Measurements from ENCODE around the gene LANCL1.

The LANCL1 gene

DNA sequence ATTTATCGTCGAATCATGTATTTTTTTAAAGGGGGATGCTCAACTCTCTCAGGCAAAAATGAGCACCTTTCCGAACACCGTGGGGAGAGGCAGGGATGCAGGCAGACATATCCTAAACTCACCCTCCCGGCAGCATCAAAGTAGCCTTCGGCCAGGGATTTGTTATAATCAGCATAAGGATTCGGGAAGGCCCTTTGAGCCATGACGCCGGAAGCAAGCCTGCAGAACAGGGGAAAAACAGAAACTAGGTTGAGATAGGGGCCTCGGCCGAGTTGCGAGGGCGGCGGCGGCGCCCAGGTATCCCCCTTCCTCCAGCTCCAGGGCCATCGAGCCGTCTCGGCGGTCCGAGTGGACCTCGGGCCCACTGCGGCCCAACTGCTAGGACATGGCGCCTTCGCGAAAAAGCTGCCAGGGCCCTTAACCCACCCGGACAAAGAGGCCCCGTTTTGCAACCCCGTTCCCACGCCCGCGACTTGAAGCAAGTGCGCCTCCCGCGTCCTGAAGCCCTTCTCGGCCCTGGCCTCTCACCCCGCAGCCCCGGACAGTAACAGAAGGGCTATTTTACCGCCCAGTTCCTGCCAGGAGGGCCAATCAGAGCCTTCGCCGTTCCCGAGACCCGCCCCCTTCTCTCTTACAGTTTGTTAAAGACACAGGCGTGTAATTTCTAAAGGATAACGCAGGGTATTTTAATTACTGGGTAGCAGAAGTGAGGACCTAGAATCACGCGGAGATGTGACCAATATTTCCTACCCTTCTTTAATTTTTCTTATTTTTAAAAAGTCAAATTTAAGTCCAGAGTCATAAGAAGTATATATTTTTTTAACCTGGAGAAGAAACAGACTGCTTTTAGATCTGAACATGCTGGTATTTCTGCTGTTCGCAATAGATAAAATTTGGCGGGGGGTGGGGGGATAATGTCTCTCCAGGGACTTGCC is at the start of gene LANCL1:
Gene LANCL1, minus strand, starts transcription at position 566 of the 935 bp plus-strand sequence. Its CDS starts 363 bp downstream, at position 203.
- in situ Hi-C loops (cut with HindIII; ENCODE audit: low sequenced_read_pairs) = no loop called here

DNA sequence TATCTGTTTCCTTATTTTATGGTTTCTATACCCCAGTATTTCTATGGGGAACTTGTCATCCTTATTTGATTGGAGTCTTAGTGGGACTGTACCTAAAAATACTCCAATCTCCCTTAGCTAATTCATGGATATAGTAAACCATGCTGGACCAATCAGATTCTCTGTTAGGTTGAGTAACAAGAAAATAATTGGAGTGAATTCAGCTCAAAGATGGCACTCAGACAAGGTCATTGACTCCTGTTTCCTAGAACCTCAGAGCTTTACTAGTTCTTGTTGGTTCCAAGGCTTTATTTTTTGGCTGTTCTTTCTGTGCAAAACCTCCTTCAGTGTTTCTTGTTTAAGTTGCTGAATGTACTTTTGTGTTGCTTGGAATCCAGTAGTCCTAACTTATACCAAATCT is 48.0 kb upstream of the LANCL1 start:
- in situ Hi-C loops (cut with HindIII; ENCODE audit: low sequenced_read_pairs) = no loop called here

DNA sequence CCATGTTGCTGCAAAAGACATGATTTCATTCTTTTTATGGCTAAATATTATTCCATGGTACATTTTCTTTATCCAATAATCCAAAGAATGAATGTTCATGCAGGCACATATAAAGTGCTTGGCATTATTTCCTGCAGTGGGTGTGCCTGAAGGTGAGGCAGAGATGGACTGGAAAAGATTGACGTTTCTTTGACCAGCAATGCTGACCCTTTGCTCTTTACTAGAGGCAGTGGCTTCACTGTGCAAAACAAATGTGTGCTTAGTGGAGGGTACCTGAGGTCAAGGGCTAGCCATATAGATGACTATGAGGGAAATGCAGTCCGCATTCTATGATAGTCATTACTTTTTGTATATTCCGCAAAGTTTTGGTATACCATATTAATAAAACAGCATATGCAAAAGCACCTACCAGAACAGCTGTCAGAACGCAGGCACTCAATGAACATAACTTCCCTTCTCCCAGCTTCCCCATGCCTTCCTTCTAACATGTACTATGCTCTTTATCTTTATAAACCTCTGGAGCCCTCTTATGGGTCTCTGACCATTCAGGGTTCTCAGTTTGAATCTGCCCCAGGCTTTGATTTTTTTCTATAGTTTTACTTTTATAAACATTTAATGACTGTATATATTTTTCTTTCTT is 47.2 kb upstream of the LANCL1 start:
- in situ Hi-C loops (cut with HindIII; ENCODE audit: low sequenced_read_pairs) = no loop called here

DNA sequence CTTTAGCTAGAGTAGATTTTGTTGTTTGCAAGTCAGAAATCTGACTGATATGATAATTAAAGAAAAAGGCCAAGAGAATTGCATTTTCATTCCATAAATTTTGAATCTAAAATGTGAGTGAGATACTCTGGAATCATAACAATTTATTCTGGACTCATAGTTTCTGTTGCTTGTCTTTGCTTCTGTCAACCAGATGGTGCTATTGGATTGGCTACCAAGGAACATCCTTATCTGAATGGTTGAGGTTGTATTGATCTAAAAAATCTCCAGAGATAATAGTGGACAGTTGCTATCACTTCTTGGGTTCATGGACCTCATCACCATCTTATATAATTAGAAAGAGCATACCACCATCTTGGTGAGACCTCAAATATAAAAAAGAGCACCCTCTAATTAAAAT is 45.8 kb upstream of the LANCL1 start:
- in situ Hi-C loops (cut with HindIII; ENCODE audit: low sequenced_read_pairs) = no loop called here

GRCh38 chr2:210519594-210519993 is 43.0 kb upstream of the LANCL1 start:
- in situ Hi-C loops (cut with HindIII; ENCODE audit: low sequenced_read_pairs) = no loop called here

DNA sequence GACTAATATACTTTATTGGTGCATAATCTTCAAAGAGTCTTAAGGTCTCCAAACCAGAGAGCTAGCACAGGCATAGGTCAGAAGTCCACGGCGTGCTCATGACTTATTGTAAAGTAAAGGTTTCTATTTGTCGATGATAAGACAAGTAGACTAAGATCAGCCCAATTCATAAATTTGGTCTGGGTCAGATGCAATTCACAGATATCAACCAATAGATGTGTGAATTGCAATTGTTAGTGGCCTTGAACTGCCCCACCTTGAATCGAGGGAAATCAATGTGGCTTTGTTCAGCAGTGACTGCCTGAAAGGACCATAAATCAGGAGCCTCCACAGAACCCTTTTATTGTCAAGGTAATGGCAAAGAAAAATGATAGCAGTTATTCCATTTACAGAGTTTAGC is 40.7 kb upstream of the LANCL1 start:
- in situ Hi-C loops (cut with HindIII; ENCODE audit: low sequenced_read_pairs) = no loop called here

GRCh38 chr2:210515911-210516310 is 39.4 kb upstream of the LANCL1 start:
- in situ Hi-C loops (cut with HindIII; ENCODE audit: low sequenced_read_pairs) = no loop called here

GRCh38 chr2:210503725-210504191 is 27.2 kb upstream of the LANCL1 start:
- in situ Hi-C loops (cut with HindIII; ENCODE audit: low sequenced_read_pairs) = no loop called here

- in situ Hi-C loops (cut with HindIII; ENCODE audit: low sequenced_read_pairs) = no loop called here
These were observed 26.6 kb upstream of the LANCL1 start for GRCh38 chr2:210503001-210503623.

DNA sequence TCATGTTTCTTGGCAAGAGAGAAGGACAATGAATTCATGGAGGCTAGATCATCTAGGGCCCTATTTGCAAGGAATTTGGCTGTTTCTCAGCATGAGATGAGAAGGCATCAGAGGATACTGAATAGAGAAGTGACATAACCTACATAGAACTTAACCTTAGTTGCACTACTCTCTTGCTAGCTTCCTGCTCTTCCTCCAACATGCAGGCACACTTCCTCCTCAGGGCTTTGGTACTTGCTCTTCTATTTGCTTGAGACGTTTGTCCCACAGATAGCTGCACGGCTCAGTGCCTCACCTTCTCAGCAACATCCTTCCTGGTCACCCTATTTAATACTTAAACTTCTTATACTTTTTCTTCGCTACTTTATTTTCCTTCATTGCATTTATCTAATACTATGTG is 20.0 kb upstream of the LANCL1 start:
- in situ Hi-C loops (cut with HindIII; ENCODE audit: low sequenced_read_pairs) = no loop called here

DNA sequence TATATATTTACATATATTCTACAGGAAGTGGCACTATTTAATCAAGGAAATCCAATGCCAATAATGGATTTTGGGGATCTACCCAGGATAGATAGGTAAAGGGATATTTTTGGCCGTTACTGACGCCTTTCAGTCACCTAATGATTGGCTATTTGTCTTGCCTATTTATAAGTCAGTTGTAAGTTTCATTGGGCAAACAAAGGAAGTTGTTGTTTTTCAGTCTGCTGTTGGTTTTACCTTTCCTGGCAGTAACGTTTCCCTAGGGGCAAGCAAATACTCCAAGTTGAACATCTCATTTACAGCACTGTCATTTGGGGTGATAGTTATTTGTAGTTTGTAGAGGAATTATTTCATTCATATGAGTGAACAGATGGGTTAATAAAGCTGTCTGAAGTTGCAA is 17.0 kb upstream of the LANCL1 start:
- in situ Hi-C loops (cut with HindIII; ENCODE audit: low sequenced_read_pairs) = no loop called here

GRCh38 chr2:210481601-210482175 is 5.1 kb upstream of the LANCL1 start:
- in situ Hi-C loops (cut with HindIII; ENCODE audit: low sequenced_read_pairs) = no loop called here

- in situ Hi-C loops (cut with HindIII; ENCODE audit: low sequenced_read_pairs) = no loop called here
These were observed 4.2 kb upstream of the LANCL1 start for GRCh38 chr2:210480764-210481163.

- in situ Hi-C loops (cut with HindIII; ENCODE audit: low sequenced_read_pairs) = no loop called here
These were observed 3.5 kb upstream of the LANCL1 start for GRCh38 chr2:210480079-210480478.

- in situ Hi-C loops (cut with HindIII; ENCODE audit: low sequenced_read_pairs) = no loop called here
These were observed 2.1 kb upstream of the LANCL1 start for GRCh38 chr2:210478661-210479060.

GRCh38 chr2:210477496-210477895 is 937 bp upstream of the LANCL1 start:
- in situ Hi-C loops (cut with HindIII; ENCODE audit: low sequenced_read_pairs) = no loop called here

GRCh38 chr2:210475706-210476105 is 853 bp downstream of the LANCL1 start:
- in situ Hi-C loops (cut with HindIII; ENCODE audit: low sequenced_read_pairs) = no loop called here

GRCh38 chr2:210474776-210475175 is 1.8 kb downstream of the LANCL1 start:
- in situ Hi-C loops (cut with HindIII; ENCODE audit: low sequenced_read_pairs) = no loop called here

DNA sequence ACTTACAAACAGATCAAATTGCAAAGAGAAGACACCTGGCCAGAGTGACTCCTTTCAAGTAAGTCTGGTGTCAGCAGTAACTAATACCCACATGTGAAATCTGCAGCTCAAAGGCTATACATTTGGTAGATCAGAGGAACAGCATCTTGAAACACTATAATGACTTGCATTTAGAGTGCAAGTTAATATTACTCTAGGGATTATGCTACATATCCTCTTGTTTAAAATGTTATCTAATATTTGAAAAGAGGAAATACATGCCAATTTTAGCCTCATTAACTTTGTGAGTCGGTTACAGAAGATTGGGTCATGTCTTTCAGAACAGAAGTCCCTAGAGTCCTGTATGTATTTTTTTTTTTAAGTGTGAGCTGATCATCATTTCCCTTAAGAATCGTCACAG is 15.2 kb downstream of the LANCL1 start:
- in situ Hi-C loops (cut with HindIII; ENCODE audit: low sequenced_read_pairs) = no loop called here

- in situ Hi-C loops (cut with HindIII; ENCODE audit: low sequenced_read_pairs) = no loop called here
These were observed 16.0 kb downstream of the LANCL1 start for GRCh38 chr2:210460322-210461227.
